B cell (primary cell): Measurements from ENCODE around the gene PTGR1. TPM values are rescaled to one million over a fixed set of nuclear protein-coding genes. Genes with fewer than 3 reads are reported as not detected.

Source experiments
- ATAC-seq: fragments of 200-7000 bp; cut with Tn5 transposase; one replicate; pipeline ENCODE4 v1.10.0; 2021; ENCODE audit warnings: low read depth, mild to moderate bottlenecking, moderate number of reproducible peaks, moderate library complexity
- CTCF ChIA-PET: fragments of 350-600 bp; sonication (Branson Sonifier 250); formaldehyde crosslinking; loops from one replicate; lab custom pipeline; 2021; ENCODE audit warnings: antibody characterized with exemption, inconsistent platforms; lab: Charles Lee
- POLR2A ChIA-PET: fragments of 350-600 bp; sonication (Branson Sonifier 250); formaldehyde crosslinking; loops from one replicate; lab custom pipeline; 2021; ENCODE audit warnings: antibody characterized with exemption; lab: Charles Lee
- DNase-seq: peaks from one replicate; pipeline ENCODE4 v3.0.0; 2013
- H2AFZ ChIP-seq: 2 replicates; pipeline ENCODE4 v1.6.1; 2012; ENCODE audit warnings: mild to moderate bottlenecking, low read depth, low read length; ENCODE audit not compliant: insufficient read depth, poor library complexity, severe bottlenecking
- H3K27ac ChIP-seq, 2 donors: 1 replicate in 1 of 2; 2 replicates in 1 of 2; pipeline ENCODE4 v1.5.1; 2012 to 2013; ENCODE audit warnings: low read length in 2 of 2, mild to moderate bottlenecking in 2 of 2, moderate library complexity in 1 of 2
- H3K27me3 ChIP-seq, 4 experiments: fragments of 200-600 bp in 1 of 4; sonication (generic) in 1 of 4; replicated peaks in 1 of 4; 1 replicate in 2 of 4; 2 replicates in 2 of 4; pipeline versions ENCODE4 v1.6.1 to v1.7.0; 2013 to 2016; ENCODE audit warnings: low read length in 3 of 4, mild to moderate bottlenecking in 2 of 4, mixed read lengths in 1 of 4, moderate library complexity in 1 of 4; ENCODE audit not compliant: insufficient read depth in 4 of 4, control insufficient read depth in 3 of 4; ENCODE audit errors: control extremely low read depth in 1 of 4
- H3K36me3 ChIP-seq, 2 experiments: replicated peaks in 1 of 2; 1 replicate in 1 of 2; 2 replicates in 1 of 2; pipeline versions ENCODE4 v1.6.1 to v1.7.1; 2013; ENCODE audit warnings: low read length in 1 of 2; ENCODE audit not compliant: insufficient read depth in 2 of 2, control insufficient read depth in 1 of 2; ENCODE audit errors: control extremely low read depth in 1 of 2, extremely low read depth in 1 of 2
- H3K4me1 ChIP-seq, 2 donors: fragments of 200-600 bp in 1 of 2; sonication (generic) in 1 of 2; 1 replicate in 1 of 2; 2 replicates in 1 of 2; pipeline versions ENCODE4 v1.5.1 to v1.6.1; 2013 to 2017; ENCODE audit warnings: low read length in 2 of 2; ENCODE audit not compliant: control insufficient read depth in 2 of 2, insufficient read depth in 2 of 2
- H3K4me2 ChIP-seq: replicated peaks from 2 replicates; pipeline ENCODE3; 2012; ENCODE audit warnings: mild to moderate bottlenecking, low read depth, low read length; ENCODE audit not compliant: poor library complexity, severe bottlenecking
- H3K4me3 ChIP-seq, 5 experiments: fragments of 200-600 bp in 1 of 5; sonication (generic) in 1 of 5; 1 replicate in 3 of 5; 2 replicates in 2 of 5; pipeline versions ENCODE4 v1.5.1 to v1.7.0; 2011 to 2016; ENCODE audit warnings: low read length in 4 of 5, mild to moderate bottlenecking in 4 of 5, low read depth in 2 of 5, control low read depth in 1 of 5, moderate library complexity in 1 of 5; ENCODE audit not compliant: insufficient read depth in 1 of 5; ENCODE audit errors: control extremely low read depth in 1 of 5, extremely low read depth in 1 of 5
- H3K79me2 ChIP-seq: fragments of 200-600 bp; sonication (generic); one replicate; pipeline ENCODE4 v1.6.0; 2016; ENCODE audit warnings: low read length; ENCODE audit not compliant: control insufficient read depth, insufficient read depth
- H3K9ac ChIP-seq: fragments of 200-600 bp; sonication (generic); 2 replicates; pipeline ENCODE4 v1.6.1; 2017; ENCODE audit warnings: mild to moderate bottlenecking, low read length, moderate library complexity
- H3K9me3 ChIP-seq, 3 donors: one replicate each; pipeline versions ENCODE4 v1.6.1 to v1.7.1; 2013; ENCODE audit warnings: low read length in 2 of 3; ENCODE audit not compliant: control insufficient read depth in 2 of 3, insufficient read depth in 1 of 3; ENCODE audit errors: control extremely low read depth in 1 of 3
- H4K20me1 ChIP-seq: 2 replicates; pipeline ENCODE4 v1.6.0; 2012; ENCODE audit warnings: mild to moderate bottlenecking, low read length; ENCODE audit not compliant: insufficient read depth, control insufficient read depth, poor library complexity, severe bottlenecking
- H3K27ac Mint-ChIP-seq: one replicate; pipeline ENCODE4 v1.8.0; 2021; ENCODE audit warnings: mixed read lengths
- H3K27me3 Mint-ChIP-seq: one replicate; pipeline ENCODE4 v1.8.0; 2021; ENCODE audit warnings: mixed read lengths
- H3K4me1 Mint-ChIP-seq: one replicate; pipeline ENCODE4 v1.8.0; 2021; ENCODE audit warnings: mixed read lengths
- H3K4me3 Mint-ChIP-seq: one replicate; pipeline ENCODE4 v1.8.0; 2021; ENCODE audit warnings: mixed read lengths
- H3K9me3 Mint-ChIP-seq: one replicate; pipeline ENCODE4 v1.8.0; 2022; ENCODE audit warnings: mixed read lengths; ENCODE audit not compliant: insufficient read depth
- CTCF ChIP-seq: fragments of 200-600 bp; IDR thresholded peaks from one replicate; pipeline ENCODE4 v1.8.0; 2022; ENCODE audit warnings: antibody characterized with exemption, mild to moderate bottlenecking
- EZH2 ChIP-seq: IDR thresholded peaks from 2 replicates; pipeline ENCODE4 v1.6.1; 2012; ENCODE audit warnings: borderline replicate concordance, low read depth, mild to moderate bottlenecking, moderate library complexity, low read length; ENCODE audit not compliant: insufficient read depth, poor library complexity, severe bottlenecking
- WGBS: methylation state at CpG from one replicate; pipeline ENCODE4 v1.1.5; 2013; ENCODE audit warnings: missing lambda C conversion rate; ENCODE audit not compliant: insufficient coverage; 5-methylcytosine and 5-hydroxymethylcytosine counted together
- intact Hi-C: fragments of 100-400 bp; cut with micrococcal nuclease; formaldehyde crosslinking; loops from one replicate; pipeline ENCODE4 v1.10.0; 2022
- polyA plus RNA-seq: library from polyadenylated mRNA; depleted of rRNA; stranded (reverse); fragments of >200 nt; gene quantifications from 2 replicates; pipeline ENCODE4 v1.2.3, GENCODE V29; 2012
- total RNA-seq, 2 donors: library from RNA; stranded (reverse); fragments of 120-200 nt in 1 of 2; gene quantifications; 1 replicate in 1 of 2; 2 replicates in 1 of 2; pipeline versions ENCODE4 v1.2.3 to v1.2.4, GENCODE V29; 2013 to 2022

Gene PTGR1
- total and polyA plus RNA-seq, 2 donors (not counting 1 experiment from before 2014, with no cell fraction given) = not detected

GRCh38 chr9:111615928-111616327 lies 16.5 kb upstream of the PTGR1 start:
- WGBS = 50% methylated on average over 1 of the region's 3 CpGs
- peaks cover 40% of the 10 kb centered on the region for H3K27me3 Mint-ChIP-seq
- TF ChIP-seq EZH2 (no peak), CTCF (no peak)
- H2AFZ ChIP-seq = no peak overlapping the region
- H3K4me3 ChIP-seq = no peak overlapping the region
- H3K36me3 ChIP-seq = no peaks in the 10 kb centered on the region
- no peaks in the 10 kb centered on the region for H3K9me3 ChIP-seq
- H3K79me2 ChIP-seq = no peaks in the 10 kb centered on the region
- H3K4me3 Mint-ChIP-seq = no peak overlapping the region
- H3K4me1 ChIP-seq = no peaks in the 10 kb centered on the region
- no peak overlapping the region for H3K27ac Mint-ChIP-seq
- POLR2A ChIA-PET = no interaction called here
- H3K4me1 Mint-ChIP-seq = no peaks in the 10 kb centered on the region
- no peaks in the 10 kb centered on the region for H4K20me1 ChIP-seq
- intact Hi-C loops = no loop called here
- no peak overlapping the region for H3K27ac ChIP-seq
- no peak overlapping the region for H3K4me2 ChIP-seq
- DNase-seq = no peak
- H3K9me3 Mint-ChIP-seq = no peaks in the 10 kb centered on the region
- no peak for ATAC-seq
- peaks cover 0 to 4% (median 2%) of the 10 kb centered on the region in 4 experiments for H3K27me3 ChIP-seq
- no peak overlapping the region for H3K9ac ChIP-seq
- CTCF ChIA-PET = no interaction called here

GRCh38 chr9:111613436-111614040 lies 14.1 kb upstream of the PTGR1 start:
- TF ChIP-seq EZH2 = no peak
- TF ChIP-seq CTCF = no peak
- 80% methylated on average over 3 of the region's 4 CpGs for WGBS
- CTCF ChIA-PET = interaction anchor here (1.0 to 1.7 kb wide), 2 partner anchors 15 to 17 kb away, joined by 4 to 5 read pairs; no protein-coding TSS in a partner anchor

More at GRCh38 chr9:111613436-111614040, 14.1 kb upstream of the PTGR1 start:
- H3K4me1 Mint-ChIP-seq = no peaks in the 10 kb centered on the region
- H3K9me3 ChIP-seq = no peaks in the 10 kb centered on the region
- intact Hi-C loops = no loop called here
- DNase-seq (no peak), ATAC-seq (no peak)
- H3K27ac Mint-ChIP-seq = no peak overlapping the region
- peaks cover 61% of the 10 kb centered on the region for H3K27me3 Mint-ChIP-seq
- H3K4me1 ChIP-seq = no peaks in the 10 kb centered on the region
- H2AFZ ChIP-seq = no peak overlapping the region
- H3K9me3 Mint-ChIP-seq = no peaks in the 10 kb centered on the region
- H3K4me3 ChIP-seq = no peak overlapping the region
- H3K27me3 ChIP-seq = peaks cover 0 to 4% (median 2%) of the 10 kb centered on the region in 4 experiments
- no peak overlapping the region for H3K9ac ChIP-seq
- H3K79me2 ChIP-seq = no peaks in the 10 kb centered on the region
- H3K4me2 ChIP-seq = no peak overlapping the region
- H3K4me3 Mint-ChIP-seq = no peak overlapping the region
- no peaks in the 10 kb centered on the region for H4K20me1 ChIP-seq
- no peaks in the 10 kb centered on the region for H3K36me3 ChIP-seq
- POLR2A ChIA-PET = no interaction called here
- H3K27ac ChIP-seq = no peak overlapping the region
